Astrocyte (in vitro differentiated cells and primary cell): ENCODE measurements around the gene NCAPD2.

ENCODE experiments used
- EZH2 ChIP-seq: IDR thresholded peaks from 2 replicates; pipeline ENCODE4 v1.6.1; 2012; ENCODE audit warnings: mild to moderate bottlenecking, low read length, inconsistent platforms; ENCODE audit not compliant: insufficient read depth
- TF ChIP-seq, protein P1 (sequence below): IDR thresholded peaks from 2 replicates; pipeline ENCODE4 v1.5.1; 2011; ENCODE audit warnings: low read depth, mild to moderate bottlenecking, inconsistent platforms, low read length, moderate library complexity; ENCODE audit not compliant: insufficient read depth

DNA sequence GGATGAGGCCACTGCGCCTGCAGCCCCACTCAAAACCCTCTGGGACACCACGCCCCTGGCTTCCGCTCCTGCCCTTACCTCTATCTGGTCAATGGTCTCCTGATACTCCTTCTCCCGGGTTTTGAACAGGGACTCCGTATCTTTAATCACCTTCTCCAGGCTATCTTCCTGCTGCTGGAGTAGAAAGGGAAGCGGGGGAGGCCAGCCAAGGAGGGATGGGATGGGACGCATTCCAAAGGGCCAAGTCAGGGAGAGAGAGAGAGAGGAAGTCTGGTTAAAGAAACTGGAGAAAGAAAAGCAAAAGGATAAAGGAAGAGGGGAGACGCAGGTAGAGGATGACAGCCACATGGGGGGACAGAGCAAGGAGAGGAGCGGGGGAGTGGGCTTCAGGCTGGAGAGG, 54.1 kb downstream of the NCAPD2 start:
- TF ChIP-seq, protein P1, sequence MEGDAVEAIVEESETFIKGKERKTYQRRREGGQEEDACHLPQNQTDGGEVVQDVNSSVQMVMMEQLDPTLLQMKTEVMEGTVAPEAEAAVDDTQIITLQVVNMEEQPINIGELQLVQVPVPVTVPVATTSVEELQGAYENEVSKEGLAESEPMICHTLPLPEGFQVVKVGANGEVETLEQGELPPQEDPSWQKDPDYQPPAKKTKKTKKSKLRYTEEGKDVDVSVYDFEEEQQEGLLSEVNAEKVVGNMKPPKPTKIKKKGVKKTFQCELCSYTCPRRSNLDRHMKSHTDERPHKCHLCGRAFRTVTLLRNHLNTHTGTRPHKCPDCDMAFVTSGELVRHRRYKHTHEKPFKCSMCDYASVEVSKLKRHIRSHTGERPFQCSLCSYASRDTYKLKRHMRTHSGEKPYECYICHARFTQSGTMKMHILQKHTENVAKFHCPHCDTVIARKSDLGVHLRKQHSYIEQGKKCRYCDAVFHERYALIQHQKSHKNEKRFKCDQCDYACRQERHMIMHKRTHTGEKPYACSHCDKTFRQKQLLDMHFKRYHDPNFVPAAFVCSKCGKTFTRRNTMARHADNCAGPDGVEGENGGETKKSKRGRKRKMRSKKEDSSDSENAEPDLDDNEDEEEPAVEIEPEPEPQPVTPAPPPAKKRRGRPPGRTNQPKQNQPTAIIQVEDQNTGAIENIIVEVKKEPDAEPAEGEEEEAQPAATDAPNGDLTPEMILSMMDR = no peak
- TF ChIP-seq EZH2 = no peak
